GM18909 (cell line): ENCODE results near the gene PCAT6.
"Not testable (repeated sequence)": the region's sequence is repeated elsewhere in the genome, so short reads cannot be mapped to it uniquely, and the experiment has no call there.

Experiments used
- ATAC-seq: cut with Tn5 transposase; IDR thresholded peaks from one replicate; pipeline ENCODE4 v1.9.1; 2021; ENCODE audit warnings: mild to moderate bottlenecking; ENCODE audit not compliant: unreplicated experiment, poor library complexity

The PCAT6 gene

GRCh38 chr1:202806845-202807450 is 3.8 kb upstream of the PCAT6 start:
- ATAC-seq: no peak

DNA sequence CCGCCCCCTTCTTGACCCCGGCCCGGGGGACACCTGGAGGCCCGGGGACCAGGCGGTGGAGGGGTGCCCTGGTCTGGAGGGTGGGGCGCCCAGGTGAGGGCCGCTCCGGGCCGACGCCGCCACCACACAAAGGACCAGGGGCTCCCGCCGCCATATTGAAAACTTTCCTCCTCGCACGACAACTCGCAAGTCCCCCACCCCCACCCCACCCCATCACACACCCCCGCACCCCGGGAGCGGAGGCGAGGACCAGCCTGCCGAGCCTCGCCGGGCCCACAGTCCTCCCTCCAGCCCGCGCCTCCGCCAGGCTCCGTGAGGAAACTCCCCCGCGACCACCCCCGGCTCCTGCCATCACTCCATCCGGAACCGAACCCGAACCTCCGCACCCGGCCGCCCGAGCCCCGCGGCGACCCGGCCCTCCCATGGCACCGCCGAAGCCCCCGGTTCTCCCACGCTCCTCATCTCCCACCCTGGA is 3.3 kb upstream of the PCAT6 start:
- ATAC-seq: no peak

DNA sequence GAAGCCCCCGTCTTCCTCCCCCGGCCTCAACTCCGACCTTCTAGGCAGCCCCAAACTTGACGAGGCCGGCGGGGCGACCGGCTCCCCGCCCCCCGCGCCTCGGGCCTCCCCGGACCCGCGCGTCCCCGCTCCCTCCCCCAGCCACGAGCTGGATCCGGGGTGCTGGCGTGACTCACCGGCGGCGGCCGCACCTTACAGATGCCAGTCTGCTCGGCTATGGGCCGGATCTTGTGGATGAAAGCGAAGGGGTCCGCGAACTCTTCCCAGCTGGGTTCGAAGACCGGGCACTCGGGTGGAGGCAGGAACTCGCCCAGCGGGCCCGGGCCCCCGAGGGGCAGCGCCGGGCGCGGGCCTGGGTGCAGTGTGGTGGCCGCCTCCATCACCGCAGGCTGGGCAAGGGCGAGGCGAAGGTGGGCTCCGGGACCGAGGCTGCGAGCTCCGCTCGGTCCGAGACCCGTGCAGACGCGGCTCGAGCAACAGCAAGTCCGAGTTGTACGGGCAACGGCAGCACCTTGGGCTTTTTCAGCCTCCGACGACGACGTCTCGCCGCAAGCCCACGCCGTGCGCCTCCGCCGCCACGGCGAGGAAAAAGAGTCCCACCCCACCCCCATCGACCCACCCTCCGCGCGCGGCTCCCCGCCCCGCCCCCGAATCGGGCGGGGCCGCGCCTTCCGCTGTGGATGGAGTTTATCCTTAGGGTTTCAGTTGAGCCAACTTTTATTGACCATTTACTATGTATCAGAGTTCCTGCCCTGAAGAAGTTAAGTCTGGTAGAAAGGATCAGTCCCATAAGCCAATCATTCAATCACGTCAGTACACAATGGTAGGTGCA is 2.6 kb upstream of the PCAT6 start, which contains the start of gene KDM5B:
Gene KDM5B (minus strand): TSS at position 496 of the 832 bp plus-strand sequence. CDS start 116 bp downstream, at position 380.
- ATAC-seq: no peak

GRCh38 chr1:202809597-202810159 is 1.1 kb upstream of the PCAT6 start:
- ATAC-seq: no peak

GRCh38 chr1:202810193-202810614 is 550 bp upstream of the PCAT6 start:
- ATAC-seq: no peak

DNA sequence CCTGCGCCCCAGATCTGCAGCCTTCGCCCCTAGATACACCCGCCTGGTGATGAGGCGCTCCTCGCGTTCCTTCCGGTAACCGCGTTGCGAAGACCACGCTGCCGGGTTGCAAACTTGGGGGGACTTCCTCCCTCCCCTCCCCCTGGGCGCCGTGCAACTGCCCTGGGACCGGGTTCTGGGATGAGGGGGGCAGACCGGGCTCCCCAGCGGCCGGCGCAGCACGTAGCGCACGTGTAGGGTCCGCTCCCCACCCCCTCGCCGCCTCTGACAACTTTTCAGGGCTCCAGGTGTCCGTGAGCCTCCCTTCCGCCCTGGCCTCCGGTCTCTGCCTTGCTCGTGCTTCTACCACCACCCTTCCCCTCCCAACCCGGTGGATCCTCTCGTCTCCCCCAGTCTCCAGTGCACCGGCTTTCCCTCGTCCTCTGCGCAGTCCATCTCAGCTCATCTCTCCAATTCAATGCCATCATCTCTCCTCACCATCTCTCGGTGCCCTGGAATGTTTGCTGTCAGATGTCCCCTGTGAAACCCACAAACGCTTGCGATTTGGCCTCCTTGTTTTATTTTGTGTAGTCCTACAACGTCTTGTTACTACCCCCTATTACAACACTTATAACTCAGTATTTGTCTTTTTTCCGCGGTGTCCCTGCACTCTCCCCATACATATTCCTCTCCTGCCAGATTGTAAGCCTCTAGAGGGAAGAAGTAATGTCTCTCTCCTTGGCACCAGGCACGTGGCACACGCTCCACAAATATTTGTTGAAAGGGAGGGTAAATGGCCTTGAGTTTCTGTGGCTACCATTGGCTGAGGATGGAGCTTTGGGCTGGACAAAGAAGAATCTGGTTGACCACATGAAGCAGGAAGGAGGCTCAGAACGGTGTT is 782 bp downstream of the PCAT6 start:
- peak; percentile 8 for ATAC-seq

GRCh38 chr1:202812176-202813026 is 1.6 kb downstream of the PCAT6 start:
- no peak for ATAC-seq

GRCh38 chr1:202815120-202815519 is 4.4 kb downstream of the PCAT6 start:
- ATAC-seq: no peak

- no peak for ATAC-seq
Measured at GRCh38 chr1:202818819-202819218, 8.1 kb downstream of the PCAT6 start.

GRCh38 chr1:202821467-202821866 is 10.7 kb downstream of the PCAT6 start:
- no peak for ATAC-seq

GRCh38 chr1:202825748-202826147 is 15.0 kb downstream of the PCAT6 start:
- ATAC-seq: no peak

GRCh38 chr1:202829223-202829622 is 18.5 kb downstream of the PCAT6 start:
- ATAC-seq: not testable (repeated sequence)

DNA sequence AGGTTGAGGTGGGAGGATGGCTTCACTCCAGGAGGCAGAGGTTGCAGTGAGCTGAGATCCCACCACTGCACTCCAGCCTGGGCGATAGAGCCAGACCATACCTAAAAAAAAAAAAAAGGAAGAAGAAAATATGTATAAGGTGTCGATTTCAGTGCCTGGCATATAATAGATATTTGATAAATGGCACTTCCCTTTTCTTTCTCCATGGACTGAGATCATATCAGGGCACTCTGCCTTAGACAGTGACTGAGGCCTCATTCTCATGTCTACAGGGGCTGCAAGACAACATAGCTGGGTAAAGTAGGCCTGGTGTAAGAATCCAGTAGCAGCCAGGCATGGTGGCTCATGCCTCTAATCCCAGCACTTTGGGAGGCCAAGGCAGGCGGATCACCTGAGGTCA is 21.2 kb downstream of the PCAT6 start:
- no peak for ATAC-seq

DNA sequence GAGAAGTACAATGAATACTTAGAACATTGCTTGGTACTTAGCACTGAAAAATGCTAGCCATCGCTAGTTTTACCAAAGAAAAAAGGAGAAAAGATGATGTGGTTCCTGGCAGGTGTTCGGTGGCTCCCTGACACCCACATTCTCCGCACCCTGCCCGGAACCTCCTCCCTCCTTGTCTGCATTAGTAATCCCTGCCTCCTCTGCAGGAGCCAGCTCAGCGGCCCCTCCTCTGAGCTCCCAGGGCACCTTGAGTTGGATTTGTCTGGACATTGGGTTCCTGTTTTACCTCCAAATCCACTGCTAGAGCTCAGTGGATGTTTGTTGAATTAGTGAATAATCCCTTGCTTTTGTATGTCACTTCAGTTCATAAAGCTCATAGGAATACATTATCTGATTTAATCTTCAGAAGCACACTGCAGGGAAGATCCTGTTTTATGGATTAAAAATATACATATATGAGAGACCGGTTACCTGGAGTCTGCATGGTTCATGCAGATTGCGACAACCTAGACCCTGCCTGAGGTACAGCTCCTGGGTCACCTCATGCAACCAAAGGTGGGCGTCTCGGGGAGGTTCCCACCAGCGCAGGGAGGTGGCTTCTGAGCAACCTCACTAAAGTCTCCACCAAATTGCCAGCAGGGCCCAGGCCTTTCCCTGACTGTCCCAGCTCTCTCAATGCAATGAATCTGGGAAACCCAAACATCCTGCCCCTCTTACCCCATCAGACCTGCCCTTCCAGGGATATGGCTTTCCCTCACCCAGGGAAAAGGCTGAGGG is 24.2 kb downstream of the PCAT6 start:
- ATAC-seq: no peak

- no peak for ATAC-seq
Measured at GRCh38 chr1:202835548-202836072, 24.9 kb downstream of the PCAT6 start.

GRCh38 chr1:202836623-202837403 is 26.1 kb downstream of the PCAT6 start:
- no peak for ATAC-seq

GRCh38 chr1:202837746-202838262 is 27.1 kb downstream of the PCAT6 start:
- no peak for ATAC-seq
